Smooth muscle cell (in vitro differentiated cells): ENCODE results near the gene PDE9A. TPM values are rescaled to one million over a fixed set of nuclear protein-coding genes. Genes with fewer than 3 reads are reported as not detected.

Experiments used
- DNase-seq: peaks from one replicate; lab custom pipeline; 2025; ENCODE audit not compliant: unreplicated experiment; lab: John Stamatoyannopoulos, UW
- H2AFZ ChIP-seq: fragments of 200-600 bp; sonication (generic); 2 replicates; pipeline ENCODE4 v1.6.0; 2016; ENCODE audit warnings: antibody characterized with exemption, low read depth, mild to moderate bottlenecking
- H3F3A ChIP-seq: fragments of 200-600 bp; sonication (generic); 2 replicates; pipeline ENCODE4 v1.6.0; 2017; ENCODE audit warnings: antibody characterized with exemption, low read depth
- H3K27ac ChIP-seq: fragments of 200-600 bp; sonication (generic); 2 replicates; pipeline ENCODE4 v1.5.1; 2016; ENCODE audit warnings: low read depth, mild to moderate bottlenecking
- H3K27me3 ChIP-seq: fragments of 200-600 bp; sonication (generic); 2 replicates; pipeline ENCODE4 v1.6.1; 2016; ENCODE audit warnings: low read depth, mild to moderate bottlenecking
- H3K36me3 ChIP-seq: fragments of 200-600 bp; sonication (generic); 2 replicates; pipeline ENCODE4 v1.5.1; 2016; ENCODE audit warnings: low read depth
- H3K4me1 ChIP-seq: fragments of 200-600 bp; sonication (generic); 2 replicates; pipeline ENCODE4 v1.5.1; 2016; ENCODE audit warnings: low read depth
- H3K4me2 ChIP-seq: fragments of 200-600 bp; sonication (generic); 2 replicates; pipeline ENCODE4 v1.6.0; 2016; ENCODE audit warnings: mild to moderate bottlenecking
- H3K4me3 ChIP-seq: fragments of 200-600 bp; sonication (generic); 2 replicates; pipeline ENCODE4 v1.5.1; 2016; ENCODE audit warnings: mild to moderate bottlenecking
- H3K79me2 ChIP-seq: fragments of 200-600 bp; sonication (generic); 2 replicates; pipeline ENCODE4 v1.6.0; 2016; ENCODE audit warnings: low read depth, mild to moderate bottlenecking
- H3K9ac ChIP-seq: fragments of 200-600 bp; sonication (generic); 2 replicates; pipeline ENCODE4 v1.6.0; 2016; ENCODE audit warnings: low read depth
- H3K9me3 ChIP-seq: fragments of 200-600 bp; sonication (generic); replicated peaks from 2 replicates; pipeline ENCODE4 v1.5.1; 2016; ENCODE audit warnings: low read depth
- H4K20me1 ChIP-seq: fragments of 200-600 bp; sonication (generic); 2 replicates; pipeline ENCODE4 v1.6.0; 2016; ENCODE audit warnings: low read depth
- CTCF ChIP-seq: fragments of 200-600 bp; sonication (generic); IDR thresholded peaks from 2 replicates; pipeline ENCODE4 v1.5.1; 2017; ENCODE audit warnings: borderline replicate concordance, mild to moderate bottlenecking, antibody characterized with exemption; ENCODE audit not compliant: insufficient read depth, poor library complexity, severe bottlenecking
- WGBS: methylation state at CpG from one replicate; pipeline ENCODE4 v1.1.7; 2016; ENCODE audit warnings: low lambda C conversion rate; 5-methylcytosine and 5-hydroxymethylcytosine counted together
- polyA plus RNA-seq: library from polyadenylated mRNA; unstranded; fragments of >200 nt; fragmentation: Nextera tagmentation; extraction: Ambion mirVana; gene quantifications from 2 replicates; pipeline ENCODE4 v1.2.1, GENCODE V29; 2016
- total RNA-seq: library from RNA; depleted of rRNA; stranded (reverse); fragments of >200 nt; gene quantifications from 2 replicates; pipeline ENCODE4 v1.2.3, GENCODE V29; 2014

The PDE9A gene
- total and polyA plus RNA-seq, 2 experiments from 2014 or later: 4.3 to 12.3 TPM

GRCh38 chr21:42678618-42679295 is 25.3 kb downstream of the PDE9A start:
- Histone ChIP-seq H3K4me1 (peaks cover 16% of the 10 kb centered on the region), H3K9me3 (no peaks in the 10 kb centered on the region), H3K36me3 (no peaks in the 10 kb centered on the region), H3K79me2 (no peaks in the 10 kb centered on the region), H3K4me2 (peak overlapping the region; percentile 54), H4K20me1 (peaks cover 23% of the 10 kb centered on the region), H2AFZ (no peak overlapping the region), H3K9ac (no peak overlapping the region), H3K27me3 (no peaks in the 10 kb centered on the region), H3K4me3 (no peak overlapping the region), H3F3A (peaks cover 13% of the 10 kb centered on the region), H3K27ac (no peak overlapping the region)
- no peak for DNase-seq
- no peak for TF ChIP-seq CTCF
- over 99% methylated on average over 23 of the region's 23 CpGs for whole genome bisulfite sequencing

- no peak overlapping the region for H3K4me2 ChIP-seq
- no peak for TF ChIP-seq CTCF
- H3K36me3 ChIP-seq: no peaks in the 10 kb centered on the region
- H3K9ac ChIP-seq: no peak overlapping the region
- H2AFZ ChIP-seq: no peak overlapping the region
- no peaks in the 10 kb centered on the region for H3K79me2 ChIP-seq
- no peak overlapping the region for H3K27ac ChIP-seq
- no peaks in the 10 kb centered on the region for H3K9me3 ChIP-seq
- peaks cover 25% of the 10 kb centered on the region for H4K20me1 ChIP-seq
- H3F3A ChIP-seq: peaks cover 6% of the 10 kb centered on the region
- 92% methylated on average over 22 of the region's 22 CpGs for WGBS
- H3K27me3 ChIP-seq: no peaks in the 10 kb centered on the region
- no peak overlapping the region for H3K4me3 ChIP-seq
- DNase-seq: no peak
- H3K4me1 ChIP-seq: peaks cover 9% of the 10 kb centered on the region
These were observed 26.1 kb downstream of the PDE9A start for GRCh38 chr21:42679319-42680057.

GRCh38 chr21:42680058-42680330 is 26.6 kb downstream of the PDE9A start:
- peaks cover 23% of the 10 kb centered on the region for H4K20me1 ChIP-seq
- H3K79me2 ChIP-seq: no peaks in the 10 kb centered on the region
- H3F3A ChIP-seq: peaks cover under 1% of the 10 kb centered on the region
- DNase-seq: no peak
- H3K36me3 ChIP-seq: no peaks in the 10 kb centered on the region
- peaks cover 4% of the 10 kb centered on the region for H3K4me1 ChIP-seq
- no peak overlapping the region for H3K9ac ChIP-seq
- H3K4me2 ChIP-seq: no peak overlapping the region
- TF ChIP-seq CTCF: no peak
- no peak overlapping the region for H3K4me3 ChIP-seq
- no peak overlapping the region for H2AFZ ChIP-seq
- H3K9me3 ChIP-seq: no peaks in the 10 kb centered on the region
- 92% methylated on average over 7 of the region's 7 CpGs for WGBS
- no peak overlapping the region for H3K27ac ChIP-seq
- H3K27me3 ChIP-seq: no peaks in the 10 kb centered on the region
